ENCODE results near the gene TCERG1L. TPM values are rescaled to one million over a fixed set of nuclear protein-coding genes. Genes with fewer than 3 reads are reported as not detected.

The TCERG1L gene
- total and polyA plus RNA-seq, 9 of the 15 experiments (the other 6 are each of a cell fraction or from before 2014, with no cell fraction given) = not detected

GRCh38 chr10:131224106-131224505 is 87.4 kb downstream of the TCERG1L start (continued):
- TF ChIP-seq, protein P1, sequence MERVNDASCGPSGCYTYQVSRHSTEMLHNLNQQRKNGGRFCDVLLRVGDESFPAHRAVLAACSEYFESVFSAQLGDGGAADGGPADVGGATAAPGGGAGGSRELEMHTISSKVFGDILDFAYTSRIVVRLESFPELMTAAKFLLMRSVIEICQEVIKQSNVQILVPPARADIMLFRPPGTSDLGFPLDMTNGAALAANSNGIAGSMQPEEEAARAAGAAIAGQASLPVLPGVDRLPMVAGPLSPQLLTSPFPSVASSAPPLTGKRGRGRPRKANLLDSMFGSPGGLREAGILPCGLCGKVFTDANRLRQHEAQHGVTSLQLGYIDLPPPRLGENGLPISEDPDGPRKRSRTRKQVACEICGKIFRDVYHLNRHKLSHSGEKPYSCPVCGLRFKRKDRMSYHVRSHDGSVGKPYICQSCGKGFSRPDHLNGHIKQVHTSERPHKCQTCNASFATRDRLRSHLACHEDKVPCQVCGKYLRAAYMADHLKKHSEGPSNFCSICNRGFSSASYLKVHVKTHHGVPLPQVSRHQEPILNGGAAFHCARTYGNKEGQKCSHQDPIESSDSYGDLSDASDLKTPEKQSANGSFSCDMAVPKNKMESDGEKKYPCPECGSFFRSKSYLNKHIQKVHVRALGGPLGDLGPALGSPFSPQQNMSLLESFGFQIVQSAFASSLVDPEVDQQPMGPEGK (CRISPR knock-in tag; IDR thresholded peaks at IDR 0.05; ENCODE audit: borderline replicate concordance) = no peak

DNA sequence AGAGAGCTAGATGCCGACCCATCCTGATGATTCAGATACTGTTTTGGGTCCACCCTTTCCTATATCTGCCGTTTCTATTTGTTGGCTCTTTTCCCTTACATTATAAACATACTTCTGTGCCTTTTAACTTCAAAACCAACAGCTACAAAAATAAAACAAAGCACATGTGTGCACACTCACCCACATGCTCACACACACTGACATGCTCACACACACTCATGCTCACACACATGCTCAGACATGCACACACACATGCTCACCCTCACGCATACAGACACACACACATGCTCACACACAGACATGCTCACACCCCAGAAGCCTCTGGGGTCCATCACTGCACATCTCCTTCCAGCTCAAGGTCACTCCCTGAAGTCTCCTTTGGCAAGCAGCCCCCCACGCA is 88.1 kb downstream of the TCERG1L start:
- H3K27ac ChIP-seq (ENCODE audit: extremely low read depth, low read depth, low read length) = no peak overlapping the region
- CTCF ChIA-PET (ENCODE audit: low intra/inter-chr PET ratio) = no interaction called here
- no peaks in the 10 kb centered on the region for H3K9me3 ChIP-seq (replicated peaks; ENCODE audit: control insufficient read depth, insufficient read depth, low read depth, low read length)
- intact Hi-C loops (cut with micrococcal nuclease) = no loop called here
- H3K4me1 ChIP-seq (replicated peaks in 1 of 2; ENCODE audit: control insufficient read depth in 2 of 2, insufficient read depth in 2 of 2, low read length in 2 of 2) = no peaks in the 10 kb centered on the region
- no peaks in the 10 kb centered on the region for H3K79me2 ChIP-seq (ENCODE audit: control insufficient read depth, insufficient read depth, low read length)
- BruUV-seq (replicated peaks) = no TSS peak
- peaks cover 0 to 43% of the 10 kb centered on the region in 2 experiments; a peak in 2 of 5 replicates for H3K27me3 ChIP-seq (ENCODE audit: control insufficient read depth in 2 of 2, insufficient read depth in 2 of 2, low read length in 2 of 2)
- no peaks in the 10 kb centered on the region; the same call in 1 of the 2 replicates for H4K20me1 ChIP-seq (replicated peaks; ENCODE audit: control insufficient read depth, insufficient read depth, low read length)
- FAIRE-seq (no peak), DNase-seq (ENCODE audit: extremely low read depth in 1 of 4, low spot score in 3 of 4) (no peak), ATAC-seq (no peak)
- no peak overlapping the region for H3K4me3 ChIP-seq
- WGBS (ENCODE audit: insufficient coverage, low coverage, missing lambda C conversion rate) = 0% methylated on average over 4 of the region's 4 CpGs
- TF ChIP-seq ATF1 (CRISPR knock-in tag; IDR thresholded peaks at IDR 0.05) = no peak
- no peak for TF ChIP-seq ATF1 (tag; IDR thresholded peaks at IDR 0.05)
- no peak for TF ChIP-seq CGGBP1 (CRISPR knock-in tag; IDR thresholded peaks at IDR 0.05)
- no peak for TF ChIP-seq SAFB2 (IDR thresholded peaks at IDR 0.05; ENCODE audit: borderline replicate concordance, low read depth, low read length, severe bottlenecking)
- TF ChIP-seq ZNF445 (CRISPR knock-in tag; IDR thresholded peaks at IDR 0.05; ENCODE audit: low read depth) = no peak
- no peak for TF ChIP-seq ZNF197 (CRISPR knock-in tag; IDR thresholded peaks at IDR 0.05; ENCODE audit: low read depth)
- no peak for TF ChIP-seq RUNX1 (IDR thresholded peaks at IDR 0.05; ENCODE audit: low read depth)
- TF ChIP-seq MECOM (CRISPR knock-in tag; IDR thresholded peaks at IDR 0.05) = no peak
- no peak for TF ChIP-seq RAD51 (IDR thresholded peaks at IDR 0.05; ENCODE audit: borderline replicate concordance, low read depth)
- TF ChIP-seq TBL1XR1 (IDR thresholded peaks at IDR 0.05; ENCODE audit: low read length in 2 of 2) = no peak
- TF ChIP-seq TEAD1 (CRISPR knock-in tag; IDR thresholded peaks at IDR 0.05) = no peak
- no peak for TF ChIP-seq NR1H2 (CRISPR knock-in tag; IDR thresholded peaks at IDR 0.05)
- TF ChIP-seq TEAD2 (tag; IDR thresholded peaks at IDR 0.05) = no peak
- TF ChIP-seq UBTF (IDR thresholded peaks at IDR 0.05; ENCODE audit: borderline replicate concordance in 1 of 2, low read depth in 2 of 2, low read length in 2 of 2) = no peak
- no peaks in the 10 kb centered on the region for H3K9me1 ChIP-seq (ENCODE audit: control insufficient read depth, insufficient read depth, low read length)
- no peaks in the 10 kb centered on the region for H3K36me3 ChIP-seq (ENCODE audit: control insufficient read depth, insufficient read depth, low read length)
- H3K9ac ChIP-seq (ENCODE audit: insufficient read depth in 1 of 2, low read depth in 2 of 2, low read length in 2 of 2) = no peak overlapping the region
- POLR2A ChIA-PET = interaction anchor here (0.6 kb wide), 1 partner anchor 958 kb away, joined by 4 read pairs; no protein-coding TSS in a partner anchor
- in situ Hi-C loops (cut with MboI) = no loop called here
- H3K4me2 ChIP-seq (ENCODE audit: insufficient read depth, low read length) = no peak overlapping the region
- H2AFZ ChIP-seq (ENCODE audit: low read depth, low read length) = no peak overlapping the region
